Activated T-cell treated with anti-CD3 and anti-CD28 coated beads, Interleukin-2, amount 50 U/mL, for 72 hours (primary cell): ENCODE results near the gene AP3B2. TPM values are rescaled to one million over a fixed set of nuclear protein-coding genes. Genes with fewer than 3 reads are reported as not detected.

ENCODE experiments used
- ATAC-seq, 2 donors: fragments of 150-1000 bp; cut with Tn5 transposase; replicated peaks in 1 of 2; 2 replicates each; pipeline ENCODE4 v1.10.0; 2021; ENCODE audit warnings: moderate library complexity in 2 of 2, mild to moderate bottlenecking in 1 of 2
- DNase-seq, 2 donors: peaks; one replicate each; pipeline ENCODE4 v3.0.0; 2021 to 2022; ENCODE audit warnings: mixed read lengths in 1 of 2
- H3K27ac Mint-ChIP-seq: one replicate; pipeline ENCODE4 v1.8.0; 2022; ENCODE audit warnings: mild to moderate bottlenecking, moderate library complexity, mixed read lengths
- H3K27me3 Mint-ChIP-seq: one replicate; pipeline ENCODE4 v1.8.0; 2022; ENCODE audit warnings: low read depth, mixed read lengths
- H3K36me3 Mint-ChIP-seq, 2 donors: one replicate each; pipeline ENCODE4 v1.8.0; 2022; ENCODE audit warnings: mixed read lengths in 2 of 2, mild to moderate bottlenecking in 1 of 2; ENCODE audit not compliant: insufficient read depth in 2 of 2
- H3K4me1 Mint-ChIP-seq: one replicate; pipeline ENCODE4 v1.8.0; 2022; ENCODE audit warnings: low read depth, mixed read lengths
- H3K4me3 Mint-ChIP-seq, 2 donors: one replicate each; pipeline ENCODE4 v1.8.0; 2022; ENCODE audit warnings: mild to moderate bottlenecking in 2 of 2, mixed read lengths in 2 of 2, moderate library complexity in 2 of 2
- H3K9me3 Mint-ChIP-seq, 2 donors: one replicate each; pipeline ENCODE4 v1.8.0; 2022; ENCODE audit warnings: mixed read lengths in 2 of 2
- total RNA-seq, 2 donors: library from RNA; stranded (reverse); gene quantifications; one replicate each; pipeline ENCODE4 v1.2.3, GENCODE V29; 2022

Gene AP3B2
- total RNA-seq, 2 donors from 2014 or later = 1.7 to 7.5 TPM

GRCh38 chr15:82641129-82641798, 68.4 kb downstream of the AP3B2 start:
- no peak for ATAC-seq
- no peak for DNase-seq
- H3K27ac Mint-ChIP-seq = no peak overlapping the region
- H3K9me3 Mint-ChIP-seq = no peaks in the 10 kb centered on the region
- H3K36me3 Mint-ChIP-seq = peaks cover 0 to 2% of the 10 kb centered on the region in 2 donors
- peaks cover 53% of the 10 kb centered on the region for H3K27me3 Mint-ChIP-seq
- H3K4me1 Mint-ChIP-seq = peaks cover 4% of the 10 kb centered on the region
- H3K4me3 Mint-ChIP-seq = no peak overlapping the region

- peaks cover 54% of the 10 kb centered on the region for H3K27me3 Mint-ChIP-seq
- no peaks in the 10 kb centered on the region for H3K4me1 Mint-ChIP-seq
- ATAC-seq (no peak), DNase-seq (no peak)
- H3K4me3 Mint-ChIP-seq = no peak overlapping the region
- no peaks in the 10 kb centered on the region for H3K9me3 Mint-ChIP-seq
- H3K36me3 Mint-ChIP-seq = no peaks in the 10 kb centered on the region
- no peak overlapping the region for H3K27ac Mint-ChIP-seq
These were observed 69.0 kb downstream of the AP3B2 start for GRCh38 chr15:82640672-82641071.

- Mint-ChIP-seq H3K27me3 (peaks cover 39% of the 10 kb centered on the region), H3K4me3 (no peak overlapping the region), H3K4me1 (no peaks in the 10 kb centered on the region), H3K9me3 (no peaks in the 10 kb centered on the region), H3K27ac (no peak overlapping the region), H3K36me3 (no peaks in the 10 kb centered on the region)
- ATAC-seq = no peak
- no peak for DNase-seq
These were observed 73.9 kb downstream of the AP3B2 start for GRCh38 chr15:82635798-82636197.

- DNase-seq (no peak), ATAC-seq (no peak)
- H3K9me3 Mint-ChIP-seq = no peaks in the 10 kb centered on the region
- H3K4me3 Mint-ChIP-seq = no peak overlapping the region
- H3K27ac Mint-ChIP-seq = no peak overlapping the region
- H3K4me1 Mint-ChIP-seq = no peaks in the 10 kb centered on the region
- no peaks in the 10 kb centered on the region for H3K27me3 Mint-ChIP-seq
- H3K36me3 Mint-ChIP-seq = no peaks in the 10 kb centered on the region
These were observed 79.6 kb downstream of the AP3B2 start for GRCh38 chr15:82630033-82630432.

- DNase-seq = no peak
- Mint-ChIP-seq H3K27me3 (no peaks in the 10 kb centered on the region), H3K4me1 (no peaks in the 10 kb centered on the region), H3K27ac (no peak overlapping the region), H3K4me3 (no peak overlapping the region), H3K9me3 (no peaks in the 10 kb centered on the region), H3K36me3 (no peaks in the 10 kb centered on the region)
- no peak for ATAC-seq
These were observed 84.5 kb downstream of the AP3B2 start for GRCh38 chr15:82625136-82625535.

GRCh38 chr15:82624438-82624837, 85.2 kb downstream of the AP3B2 start:
- Mint-ChIP-seq H3K4me1 (no peaks in the 10 kb centered on the region), H3K9me3 (no peaks in the 10 kb centered on the region), H3K4me3 (no peak overlapping the region), H3K27ac (no peak overlapping the region), H3K36me3 (no peaks in the 10 kb centered on the region), H3K27me3 (no peaks in the 10 kb centered on the region)
- DNase-seq = no peak
- ATAC-seq = no peak

GRCh38 chr15:82624008-82624407, 85.7 kb downstream of the AP3B2 start:
- Mint-ChIP-seq H3K9me3 (no peaks in the 10 kb centered on the region), H3K36me3 (no peaks in the 10 kb centered on the region), H3K27me3 (no peaks in the 10 kb centered on the region), H3K4me1 (no peaks in the 10 kb centered on the region), H3K4me3 (no peak overlapping the region), H3K27ac (no peak overlapping the region)
- ATAC-seq (no peak), DNase-seq (no peak)

GRCh38 chr15:82621970-82622369, 87.7 kb downstream of the AP3B2 start:
- H3K27ac Mint-ChIP-seq = no peak overlapping the region
- H3K4me1 Mint-ChIP-seq = no peaks in the 10 kb centered on the region
- no peak overlapping the region for H3K4me3 Mint-ChIP-seq
- DNase-seq (no peak), ATAC-seq (no peak)
- H3K36me3 Mint-ChIP-seq = no peaks in the 10 kb centered on the region
- H3K9me3 Mint-ChIP-seq = no peaks in the 10 kb centered on the region
- peaks cover 3% of the 10 kb centered on the region for H3K27me3 Mint-ChIP-seq

GRCh38 chr15:82613747-82614146, 95.9 kb downstream of the AP3B2 start:
- ATAC-seq (no peak), DNase-seq (no peak)
- Mint-ChIP-seq H3K9me3 (no peaks in the 10 kb centered on the region), H3K4me3 (no peak overlapping the region), H3K4me1 (no peaks in the 10 kb centered on the region), H3K27me3 (peaks cover 6% of the 10 kb centered on the region), H3K27ac (no peak overlapping the region), H3K36me3 (no peaks in the 10 kb centered on the region)

GRCh38 chr15:82611348-82611747, 98.3 kb downstream of the AP3B2 start:
- DNase-seq (no peak), ATAC-seq (no peak)
- Mint-ChIP-seq H3K4me1 (no peaks in the 10 kb centered on the region), H3K36me3 (no peaks in the 10 kb centered on the region), H3K27me3 (no peaks in the 10 kb centered on the region), H3K9me3 (no peaks in the 10 kb centered on the region), H3K27ac (peak overlapping the region; percentile 28), H3K4me3 (no peak overlapping the region)

Other genes starting within 250 kb of the AP3B2 start
- gene RPS17, start 169.4 kb downstream of the AP3B2 start, total RNA-seq = 1,000 to 10,000 TPM; 2,812 to 2,932 TPM
- 1 to 10 TPM in 1 of 2 donors, under 1 TPM in 1; 0.48 to 1.1 TPM for gene CPEB1, start 62.5 kb downstream of the AP3B2 start, total RNA-seq
- gene FSD2, start 96.2 kb upstream of the AP3B2 start, total RNA-seq = not detected
- gene WHAMM, start 99.8 kb upstream of the AP3B2 start, total RNA-seq = 1 to 10 TPM; 5.9 to 8.2 TPM
- 10 to 100 TPM in 1 of 2 donors, 1 to 10 TPM in 1; 9.6 to 10.9 TPM for gene HOMER2, start 242.8 kb upstream of the AP3B2 start, total RNA-seq